22Rv1 (cell line): ENCODE measurements around the gene STX18.

Experiments used
- CTCF ChIP-seq: fragments of 450-650 bp; IDR thresholded peaks from 2 replicates; pipeline ENCODE4 v1.5.1; 2017; ENCODE audit warnings: mild to moderate bottlenecking
- ZFX ChIP-seq: fragments of 450-650 bp; IDR thresholded peaks from 2 replicates; pipeline ENCODE4 v1.6.1; 2017; ENCODE audit warnings: antibody characterized with exemption, borderline replicate concordance

GRCh38 chr4:4402966-4403365 is 138.9 kb downstream of the STX18 start:
- TF ChIP-seq CTCF (no peak), ZFX (no peak)
